Measurements from ENCODE around the gene NECAP2.

- TF ChIP-seq, protein P1, sequence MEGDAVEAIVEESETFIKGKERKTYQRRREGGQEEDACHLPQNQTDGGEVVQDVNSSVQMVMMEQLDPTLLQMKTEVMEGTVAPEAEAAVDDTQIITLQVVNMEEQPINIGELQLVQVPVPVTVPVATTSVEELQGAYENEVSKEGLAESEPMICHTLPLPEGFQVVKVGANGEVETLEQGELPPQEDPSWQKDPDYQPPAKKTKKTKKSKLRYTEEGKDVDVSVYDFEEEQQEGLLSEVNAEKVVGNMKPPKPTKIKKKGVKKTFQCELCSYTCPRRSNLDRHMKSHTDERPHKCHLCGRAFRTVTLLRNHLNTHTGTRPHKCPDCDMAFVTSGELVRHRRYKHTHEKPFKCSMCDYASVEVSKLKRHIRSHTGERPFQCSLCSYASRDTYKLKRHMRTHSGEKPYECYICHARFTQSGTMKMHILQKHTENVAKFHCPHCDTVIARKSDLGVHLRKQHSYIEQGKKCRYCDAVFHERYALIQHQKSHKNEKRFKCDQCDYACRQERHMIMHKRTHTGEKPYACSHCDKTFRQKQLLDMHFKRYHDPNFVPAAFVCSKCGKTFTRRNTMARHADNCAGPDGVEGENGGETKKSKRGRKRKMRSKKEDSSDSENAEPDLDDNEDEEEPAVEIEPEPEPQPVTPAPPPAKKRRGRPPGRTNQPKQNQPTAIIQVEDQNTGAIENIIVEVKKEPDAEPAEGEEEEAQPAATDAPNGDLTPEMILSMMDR (IDR thresholded peaks at IDR 0.05): no peak
- no peak for TF ChIP-seq POLR2A (IDR thresholded peaks at IDR 0.05)
Observed at GRCh38 chr1:16503494-16503893, 63.0 kb downstream of the NECAP2 start.

Measured in suprapubic skin (tissue), 3 donors.